Skeletal muscle tissue (tissue), 4 donors: ENCODE results near the gene YIF1A. TPM values are rescaled to one million over a fixed set of nuclear protein-coding genes. Genes with fewer than 3 reads are reported as not detected.
A peak's percentile ranks its signal among the peaks of the same experiment; 100 is the strongest.

Experiments
- H3K27ac ChIP-seq: one replicate; pipeline ENCODE4 v1.7.0; 2013; ENCODE audit warnings: mild to moderate bottlenecking, low read depth, low read length, inconsistent platforms
- H3K27me3 ChIP-seq, 3 donors: one replicate each; pipeline ENCODE4 v1.7.0; 2013; ENCODE audit warnings: low read length in 3 of 3; ENCODE audit not compliant: control insufficient read depth in 3 of 3, insufficient read depth in 3 of 3
- H3K36me3 ChIP-seq, 3 donors: one replicate each; pipeline ENCODE4 v1.7.0; 2013; ENCODE audit warnings: low read length in 3 of 3; ENCODE audit not compliant: control insufficient read depth in 3 of 3, insufficient read depth in 3 of 3
- H3K4me1 ChIP-seq, 3 donors: one replicate each; pipeline ENCODE4 v1.7.0; 2013; ENCODE audit warnings: low read length in 3 of 3, mild to moderate bottlenecking in 3 of 3; ENCODE audit not compliant: control insufficient read depth in 3 of 3, insufficient read depth in 3 of 3
- H3K4me3 ChIP-seq, 3 donors: one replicate each; pipeline ENCODE4 v1.7.0; 2013; ENCODE audit warnings: low read length in 3 of 3
- H3K9ac ChIP-seq, 3 donors: one replicate each; pipeline ENCODE4 v1.7.0; 2013; ENCODE audit warnings: low read length in 3 of 3, mild to moderate bottlenecking in 3 of 3, moderate library complexity in 2 of 3, low read depth in 1 of 3
- H3K9me3 ChIP-seq, 3 donors: one replicate each; pipeline ENCODE4 v1.7.0; 2013; ENCODE audit warnings: low read length in 3 of 3; ENCODE audit not compliant: control insufficient read depth in 3 of 3
- total RNA-seq: library from RNA; depleted of rRNA; stranded (reverse); fragments of >200 nt; gene quantifications from one replicate; pipeline ENCODE4 v1.2.3, GENCODE V29; 2014
- donor health status: Osteomylitis.

The YIF1A gene
- total RNA-seq, 1 donor from 2014 or later = 57.4 TPM

DNA sequence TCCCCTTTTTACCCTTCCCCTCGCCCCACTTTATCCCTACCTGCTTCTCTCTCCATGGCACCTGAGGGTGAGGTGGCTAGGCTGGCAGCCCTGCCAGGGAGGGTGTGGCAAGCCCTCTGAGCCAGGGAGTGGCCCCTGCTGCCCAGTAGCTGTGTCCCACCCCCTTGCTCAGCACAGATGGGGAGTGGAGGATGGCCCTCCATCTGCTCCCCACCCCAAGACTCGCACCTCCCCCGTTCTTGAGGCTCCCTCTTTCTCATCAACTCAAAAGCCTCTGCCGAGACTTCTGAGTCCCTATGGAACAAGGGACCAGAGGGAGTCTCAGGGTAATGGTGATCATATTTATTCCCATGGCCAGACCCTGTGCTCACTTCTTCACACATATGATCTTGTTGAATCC, 4.4 kb upstream of the YIF1A start:
- peaks cover 37 to 54% (median 39%) of the 10 kb centered on the region in 3 donors for H3K27me3 ChIP-seq
- H3K27ac ChIP-seq = no peak overlapping the region
- H3K9me3 ChIP-seq = no peaks in the 10 kb centered on the region
- H3K4me3 ChIP-seq = no peak overlapping the region
- no peak overlapping the region for H3K9ac ChIP-seq
- H3K36me3 ChIP-seq = no peaks in the 10 kb centered on the region
- peaks cover 7 to 19% (median 12%) of the 10 kb centered on the region in 3 donors for H3K4me1 ChIP-seq

DNA sequence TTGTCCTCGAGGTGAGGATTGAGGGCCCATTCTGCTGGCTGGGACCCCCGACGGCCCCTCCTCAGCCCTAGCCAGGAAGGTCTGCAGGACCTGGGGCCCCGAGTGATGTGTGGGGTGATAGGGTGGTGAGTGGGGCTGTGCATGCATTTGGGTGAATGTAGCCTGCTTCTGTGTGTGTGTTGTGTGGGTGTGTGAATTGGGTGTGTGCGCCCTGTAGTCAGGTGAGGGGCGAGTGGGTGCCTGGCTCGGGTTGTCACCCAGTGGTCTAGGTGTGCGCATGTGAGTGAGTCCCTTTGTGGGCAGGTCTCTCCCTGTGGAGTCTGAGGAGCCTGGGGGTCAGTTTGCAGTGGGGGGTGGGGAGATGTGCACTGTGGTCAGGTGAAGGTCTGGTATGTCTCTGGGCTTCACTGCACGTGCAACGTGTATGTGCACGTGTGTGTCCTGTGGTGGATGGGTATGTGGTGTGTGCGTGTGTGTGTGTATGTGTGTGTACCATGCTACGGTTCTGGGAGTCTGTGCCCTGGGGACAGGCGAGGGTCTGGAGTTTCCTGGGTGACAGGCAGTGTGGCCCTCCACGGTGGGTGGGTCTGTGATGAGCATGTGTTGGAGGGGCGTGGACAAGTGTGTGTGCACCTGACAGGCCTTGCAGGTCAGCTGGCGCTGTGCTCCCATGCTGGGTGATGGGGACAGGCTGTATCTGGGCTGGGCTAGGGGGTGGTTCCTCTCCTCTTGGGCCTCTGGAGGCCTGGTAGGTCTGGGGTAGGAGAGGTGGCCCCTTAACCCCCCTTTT, 3.8 kb upstream of the YIF1A start:
- no peak overlapping the region for H3K4me3 ChIP-seq

DNA sequence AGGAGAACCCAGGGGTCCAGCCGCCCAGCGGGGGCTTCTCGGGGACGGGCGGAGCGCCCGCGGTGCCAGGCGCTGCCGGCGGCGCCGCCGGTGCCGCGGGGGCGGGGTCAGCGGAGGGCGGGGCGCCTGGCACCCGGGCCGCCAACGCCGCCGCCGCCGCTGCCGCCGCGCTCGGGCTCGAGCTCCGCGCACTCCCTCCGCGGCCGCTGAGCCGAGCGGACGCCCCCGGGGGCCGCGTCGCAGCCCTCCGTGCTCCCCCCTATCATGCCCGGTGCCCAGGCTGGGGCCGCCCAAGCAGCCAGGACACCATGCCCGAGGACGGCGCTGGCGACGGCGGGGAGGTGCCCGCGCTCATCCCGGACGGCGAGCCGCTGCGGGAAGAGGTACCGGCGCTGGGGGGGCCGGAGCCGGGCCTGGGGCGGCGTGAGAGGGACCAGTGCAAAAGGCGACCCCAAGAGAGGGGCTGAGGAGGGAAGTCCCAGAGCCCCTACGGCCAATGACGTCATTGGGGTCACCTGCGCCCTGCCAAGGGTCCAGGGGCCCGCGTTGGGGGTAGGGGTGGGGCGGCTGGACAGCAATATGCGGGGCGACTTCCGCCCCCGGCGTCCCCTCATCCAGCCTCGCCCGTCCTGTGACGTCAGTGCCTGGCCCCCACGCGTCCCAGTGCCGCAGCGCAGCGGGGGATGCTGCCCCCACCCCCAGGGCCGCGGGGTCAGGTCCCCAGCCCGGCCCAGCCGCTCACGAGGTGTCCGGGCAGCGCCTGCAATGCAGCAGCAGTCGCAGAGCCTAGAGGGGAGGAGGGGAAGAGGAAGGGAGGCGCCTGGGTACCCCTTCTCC, 3.0 kb upstream of the YIF1A start, which contains the start of gene TMEM151A:
TMEM151A (plus strand) TSS at position 189 of the 837 bp plus-strand sequence; CDS start at position 309, 120 bp downstream.
- Histone ChIP-seq H3K36me3 (peaks cover 0 to 3% (median under 1%) of the 10 kb centered on the region in 3 donors), H3K9me3 (no peaks in the 10 kb centered on the region), H3K9ac (no peak within 1 kb of the TSS), H3K27me3 (peaks cover 37 to 53% (median 39%) of the 10 kb centered on the region in 3 donors), H3K4me3 (peak within 1 kb of the TSS in 1 of 3 donors; percentile 43), H3K27ac (no peak within 1 kb of the TSS), H3K4me1 (peaks cover 16 to 32% (median 26%) of the 10 kb centered on the region in 3 donors)

More for the DNA sequence above, 3.8 kb upstream of the YIF1A start:
- H3K9ac ChIP-seq = no peak overlapping the region
- H3K27ac ChIP-seq = no peak overlapping the region
- no peaks in the 10 kb centered on the region for H3K9me3 ChIP-seq
- peaks cover 13 to 25% (median 18%) of the 10 kb centered on the region in 3 donors for H3K4me1 ChIP-seq
- peaks cover 37 to 54% (median 39%) of the 10 kb centered on the region in 3 donors for H3K27me3 ChIP-seq
- H3K36me3 ChIP-seq = no peaks in the 10 kb centered on the region

DNA sequence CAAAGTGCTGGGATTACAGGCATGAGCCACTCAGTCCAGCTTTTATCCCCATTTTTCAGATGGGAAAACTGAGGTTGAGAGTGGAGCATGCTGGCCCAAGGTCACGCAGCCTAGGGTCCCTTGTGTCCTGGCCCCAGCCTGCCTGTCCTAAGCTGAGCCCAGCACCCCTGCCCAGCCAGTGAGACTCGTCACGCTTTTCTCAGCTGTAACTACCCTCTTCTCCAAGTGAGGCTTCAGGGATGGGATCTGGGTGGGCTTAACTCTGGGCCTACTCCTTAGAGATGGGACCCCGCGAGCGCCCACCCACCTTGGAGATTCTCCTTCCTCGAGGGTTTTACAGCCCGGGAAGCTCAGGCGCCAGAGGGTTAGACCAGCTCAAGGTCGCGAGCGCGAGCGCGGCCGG, 2.4 kb upstream of the YIF1A start:
- H3K27ac ChIP-seq = no peak overlapping the region
- H3K36me3 ChIP-seq = peaks cover 0 to 6% (median 5%) of the 10 kb centered on the region in 3 donors
- H3K4me1 ChIP-seq = peaks cover 16 to 38% (median 30%) of the 10 kb centered on the region in 3 donors
- no peaks in the 10 kb centered on the region for H3K9me3 ChIP-seq
- peaks cover 37 to 47% (median 39%) of the 10 kb centered on the region in 3 donors for H3K27me3 ChIP-seq
- H3K9ac ChIP-seq = no peak overlapping the region
- no peak overlapping the region for H3K4me3 ChIP-seq

- Histone ChIP-seq H3K4me1 (peaks cover 16 to 48% (median 38%) of the 10 kb centered on the region in 3 donors), H3K27ac (no peak overlapping the region), H3K27me3 (peaks cover 31 to 38% (median 33%) of the 10 kb centered on the region in 3 donors), H3K9me3 (no peaks in the 10 kb centered on the region), H3K4me3 (peak overlapping the region in 1 of 3 donors; percentile 93), H3K36me3 (peaks cover 6 to 9% (median 8%) of the 10 kb centered on the region in 3 donors), H3K9ac (no peak overlapping the region)
Measured at GRCh38 chr11:66290330-66290621, 1.3 kb upstream of the YIF1A start.

DNA sequence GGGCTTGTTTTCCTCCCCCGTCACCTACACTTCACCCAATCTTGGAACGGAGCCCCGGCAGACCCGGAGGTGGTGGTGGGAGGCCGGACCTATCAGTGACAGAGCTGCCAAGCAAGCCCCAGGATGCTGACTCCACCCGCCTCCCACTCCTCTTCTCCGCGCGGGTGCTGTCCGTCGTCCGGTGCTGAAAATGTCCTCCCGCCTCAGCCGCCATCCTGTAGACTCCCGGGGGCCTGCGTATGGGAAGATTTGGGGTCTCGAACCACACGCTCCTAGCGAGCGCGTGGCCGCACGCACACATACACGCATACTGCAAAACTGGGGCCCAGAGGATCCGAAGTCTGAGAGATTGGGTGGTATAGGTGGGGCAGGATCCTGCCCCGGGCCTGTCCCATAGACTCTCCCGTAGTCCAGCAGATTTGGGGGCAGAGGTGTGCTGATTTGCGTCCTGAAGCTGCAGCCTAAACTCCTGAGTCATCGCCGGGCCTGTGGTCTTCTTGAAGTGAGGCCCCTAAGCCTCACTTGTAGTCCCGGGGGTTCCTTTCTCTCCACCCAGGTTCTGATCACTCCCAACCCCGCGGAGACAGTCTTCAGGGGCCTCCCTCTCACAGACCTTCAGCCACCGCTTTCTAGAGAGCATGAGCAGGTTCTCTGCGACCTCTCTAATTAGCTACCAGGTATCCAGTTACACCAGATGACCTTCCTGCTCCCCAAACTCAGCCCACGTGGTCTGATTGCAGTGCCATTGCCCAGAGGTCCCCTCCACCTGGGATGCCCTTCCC, 796 bp upstream of the YIF1A start:
- Histone ChIP-seq H3K36me3 (peaks cover 10 to 14% (median 11%) of the 10 kb centered on the region in 3 donors), H3K27me3 (peaks cover 28 to 33% (median 30%) of the 10 kb centered on the region in 3 donors), H3K27ac (peak overlapping the region; percentile 96), H3K9me3 (no peaks in the 10 kb centered on the region), H3K4me1 (peaks cover 16 to 50% (median 40%) of the 10 kb centered on the region in 3 donors), H3K4me3 (peak overlapping the region; percentile 93 to 99 (median 95)), H3K9ac (peak overlapping the region; percentile 69 to 83 (median 76))

DNA sequence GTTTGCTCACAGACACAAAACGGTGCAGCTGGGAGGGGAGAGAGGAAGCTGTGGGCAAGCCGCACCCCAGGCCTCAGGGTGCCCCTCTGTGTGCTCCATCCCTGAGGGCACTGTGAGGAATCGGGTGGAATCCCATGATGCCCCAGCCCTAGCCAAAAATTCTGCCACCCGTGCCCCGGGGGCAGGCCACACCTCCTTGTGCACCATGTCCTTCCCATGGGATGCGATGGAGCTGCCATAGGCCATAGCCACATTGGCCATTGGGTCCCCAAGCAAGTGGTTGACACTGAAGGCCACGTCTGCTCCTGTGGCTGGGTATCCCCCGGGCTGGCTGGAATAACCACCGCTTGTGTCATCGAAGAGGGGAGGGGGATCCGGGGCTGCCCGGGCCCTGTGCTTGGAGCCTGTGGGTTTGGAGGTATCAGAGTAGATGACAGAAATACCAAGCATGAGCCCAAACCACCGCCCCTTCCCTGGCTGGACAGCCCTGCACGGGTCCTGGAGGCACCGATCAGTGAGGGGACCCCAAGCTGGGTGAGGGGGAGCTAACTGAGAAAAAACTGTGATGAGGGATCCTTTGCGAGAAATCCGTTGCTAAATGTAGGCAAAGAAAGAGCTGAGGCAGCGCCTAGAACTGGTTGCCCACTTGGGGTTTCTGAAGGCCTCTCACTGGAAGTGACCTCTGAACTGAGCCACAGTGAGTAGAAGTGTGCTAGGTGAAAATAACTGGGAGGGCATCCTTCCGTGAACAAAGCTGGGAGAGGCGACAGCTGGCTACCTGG, 863 bp downstream of the YIF1A start:
- H3K9me3 ChIP-seq = no peaks in the 10 kb centered on the region
- H3K27me3 ChIP-seq = peaks cover 13 to 16% (median 16%) of the 10 kb centered on the region in 3 donors
- H3K9ac ChIP-seq = peak overlapping the region; percentile 86 to 93 (median 92)
- H3K4me1 ChIP-seq = peaks cover 16 to 50% (median 40%) of the 10 kb centered on the region in 3 donors
- peaks cover 17 to 21% (median 20%) of the 10 kb centered on the region in 3 donors for H3K36me3 ChIP-seq
- peak overlapping the region; percentile 84 to 91 (median 91) for H3K4me3 ChIP-seq
- peak overlapping the region; percentile 96 for H3K27ac ChIP-seq

DNA sequence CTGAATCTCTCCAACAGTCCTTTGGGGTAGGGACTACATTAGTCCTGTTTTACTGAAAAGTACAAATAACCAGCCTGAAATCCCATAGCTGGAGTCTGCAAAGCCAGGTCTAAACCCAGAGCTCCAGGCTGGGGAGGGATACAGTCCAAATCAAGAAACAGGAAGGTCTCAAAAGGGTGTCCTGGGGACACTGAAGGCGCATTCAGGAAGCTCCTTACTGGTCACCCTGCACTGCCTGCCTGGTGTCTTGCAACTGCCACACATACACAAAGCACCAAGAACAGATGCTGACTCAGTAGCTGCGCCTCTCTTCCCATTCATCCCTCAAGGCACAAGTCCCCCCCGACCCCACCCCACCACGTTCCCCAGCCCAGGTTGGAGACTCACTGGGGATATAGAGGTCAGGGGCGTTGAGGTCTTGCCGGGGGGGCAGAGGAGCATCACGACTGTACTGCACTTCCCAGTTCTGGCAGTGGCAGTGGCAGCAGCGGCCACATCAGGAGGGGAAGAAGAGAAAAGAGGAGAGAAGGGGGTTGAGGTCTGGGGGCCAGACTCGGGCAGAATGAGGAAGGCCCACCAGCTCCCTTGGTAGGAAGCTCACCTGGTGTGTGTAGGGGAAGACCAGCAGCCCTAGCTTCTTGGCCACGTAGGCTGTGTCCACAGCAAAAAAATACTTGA, 1.6 kb downstream of the YIF1A start:
- H3K9ac ChIP-seq = peak overlapping the region in 1 of 3 donors; percentile 92
- peaks cover 17 to 21% (median 20%) of the 10 kb centered on the region in 3 donors for H3K36me3 ChIP-seq
- peaks cover 5 to 13% (median 9%) of the 10 kb centered on the region in 3 donors for H3K27me3 ChIP-seq
- no peak overlapping the region for H3K27ac ChIP-seq
- H3K4me3 ChIP-seq = peak overlapping the region; percentile 84 to 91 (median 91)
- H3K4me1 ChIP-seq = peaks cover 20 to 56% (median 45%) of the 10 kb centered on the region in 3 donors
- H3K9me3 ChIP-seq = no peaks in the 10 kb centered on the region
